Caco-2 (cell line): Measurements from ENCODE around the gene ST3GAL3. TPM values are rescaled to one million over a fixed set of nuclear protein-coding genes. Genes with fewer than 3 reads are reported as not detected.

Source experiments
- BruUV-seq: library from RNA; stranded (reverse); fragments of 400-500 nt; replicated peaks from 2 replicates; lab custom pipeline; 2021; lab: Mats Ljungman, UMichigan
- CTCF ChIA-PET: fragments of 300-600 bp; sonication (Branson Sonifier 250); formaldehyde crosslinking; loops from one replicate; lab custom pipeline; 2022; ENCODE audit warnings: antibody characterized with exemption; lab: Charles Lee
- POLR2A ChIA-PET: fragments of 300-600 bp; sonication (Branson Sonifier 250); formaldehyde crosslinking; loops from one replicate; lab custom pipeline; 2022; ENCODE audit warnings: antibody characterized with exemption; lab: Charles Lee
- DNase-seq, 2 experiments: peaks; one replicate each; pipeline versions ENCODE4 v3.0.0 to v3.0.0-alpha.2; 2020 to 2022
- H3K27me3 ChIP-seq: replicated peaks from 2 replicates; pipeline ENCODE4 v1.6.0; 2011; ENCODE audit warnings: low read length; ENCODE audit not compliant: control insufficient read depth, insufficient read depth
- H3K36me3 ChIP-seq: 2 replicates; pipeline ENCODE4 v1.5.1; 2011; ENCODE audit warnings: low read length; ENCODE audit not compliant: control insufficient read depth, insufficient read depth
- H3K4me1 ChIP-seq: fragments of 250-450 bp; sonication (Bioruptor Pico); 2 replicates; pipeline ENCODE4 v1.5.1; 2020; ENCODE audit warnings: mild to moderate bottlenecking
- H3K4me3 ChIP-seq: 2 replicates; pipeline ENCODE4 v1.5.1; 2011; ENCODE audit warnings: low read depth, mild to moderate bottlenecking, control low read depth, low read length
- H3K9me3 ChIP-seq: fragments of 250-450 bp; sonication (Bioruptor Pico); 2 replicates; pipeline ENCODE4 v1.5.1; 2020; ENCODE audit warnings: mild to moderate bottlenecking, moderate library complexity
- H3K27ac Mint-ChIP-seq: one replicate; pipeline ENCODE4 v1.8.0; 2022; ENCODE audit warnings: mixed read lengths; ENCODE audit not compliant: unreplicated experiment
- H3K27me3 Mint-ChIP-seq: one replicate; pipeline ENCODE4 v1.8.0; 2022; ENCODE audit warnings: mixed read lengths; ENCODE audit not compliant: insufficient read depth, unreplicated experiment
- H3K36me3 Mint-ChIP-seq: one replicate; pipeline ENCODE4 v1.8.0; 2022; ENCODE audit warnings: mild to moderate bottlenecking, mixed read lengths; ENCODE audit not compliant: insufficient read depth, unreplicated experiment
- H3K4me1 Mint-ChIP-seq: one replicate; pipeline ENCODE4 v1.8.0; 2022; ENCODE audit warnings: low read depth, mixed read lengths; ENCODE audit not compliant: unreplicated experiment
- H3K4me3 Mint-ChIP-seq: one replicate; pipeline ENCODE4 v1.8.0; 2022; ENCODE audit warnings: mild to moderate bottlenecking, moderate library complexity, mixed read lengths; ENCODE audit not compliant: unreplicated experiment
- H3K9me3 Mint-ChIP-seq: one replicate; pipeline ENCODE4 v1.8.0; 2022; ENCODE audit warnings: mixed read lengths; ENCODE audit not compliant: unreplicated experiment
- CTCF ChIP-seq, 2 experiments: fragments of 200-600 bp in 1 of 2; IDR thresholded peaks; 1 replicate in 1 of 2; 2 replicates in 1 of 2; pipeline versions ENCODE4 v1.5.1 to v1.8.0; 2011 to 2022; ENCODE audit warnings: antibody characterized with exemption in 1 of 2, control low read depth in 1 of 2, inconsistent platforms in 1 of 2, low read depth in 1 of 2, low read length in 1 of 2, mild to moderate bottlenecking in 1 of 2, moderate library complexity in 1 of 2; ENCODE audit not compliant: insufficient read depth in 1 of 2, severe bottlenecking in 1 of 2, unreplicated experiment in 1 of 2
- intact Hi-C: fragments of 100-400 bp; cut with micrococcal nuclease; formaldehyde crosslinking; loops from one replicate; pipeline ENCODE4 v1.10.0; 2022; ENCODE audit not compliant: unreplicated experiment
- total RNA-seq: library from RNA; stranded (reverse); gene quantifications from 2 replicates; pipeline ENCODE4 v1.2.3, GENCODE V29; 2022

The ST3GAL3 gene
- total RNA-seq, 1 experiment from 2014 or later: 5.6 TPM

- ChIA-PET POLR2A (no interaction called here), CTCF (no interaction called here)
- intact Hi-C loops: no loop called here
- BruUV-seq: no TSS peak
- H3K27me3 ChIP-seq: no peaks in the 10 kb centered on the region
- H3K36me3 ChIP-seq: no peaks in the 10 kb centered on the region
- TF ChIP-seq CTCF (IDR thresholded peaks at IDR 0.05; ENCODE audit: insufficient read depth in 1 of 2, low read depth in 1 of 2, low read length in 1 of 2, severe bottlenecking in 1 of 2, unreplicated experiment in 1 of 2): no peak
- no peaks in the 10 kb centered on the region for H3K27me3 Mint-ChIP-seq
- no peaks in the 10 kb centered on the region for H3K4me1 ChIP-seq
- no peaks in the 10 kb centered on the region for H3K36me3 Mint-ChIP-seq
- H3K27ac Mint-ChIP-seq: no peak overlapping the region
- H3K4me3 Mint-ChIP-seq: no peak overlapping the region
- H3K4me3 ChIP-seq: no peak overlapping the region
- no peaks in the 10 kb centered on the region for H3K9me3 ChIP-seq
- H3K9me3 Mint-ChIP-seq: no peaks in the 10 kb centered on the region
- no peak for DNase-seq
- no peaks in the 10 kb centered on the region for H3K4me1 Mint-ChIP-seq
These were observed 148.9 kb downstream of the ST3GAL3 start for GRCh38 chr1:43856188-43856587.

DNA sequence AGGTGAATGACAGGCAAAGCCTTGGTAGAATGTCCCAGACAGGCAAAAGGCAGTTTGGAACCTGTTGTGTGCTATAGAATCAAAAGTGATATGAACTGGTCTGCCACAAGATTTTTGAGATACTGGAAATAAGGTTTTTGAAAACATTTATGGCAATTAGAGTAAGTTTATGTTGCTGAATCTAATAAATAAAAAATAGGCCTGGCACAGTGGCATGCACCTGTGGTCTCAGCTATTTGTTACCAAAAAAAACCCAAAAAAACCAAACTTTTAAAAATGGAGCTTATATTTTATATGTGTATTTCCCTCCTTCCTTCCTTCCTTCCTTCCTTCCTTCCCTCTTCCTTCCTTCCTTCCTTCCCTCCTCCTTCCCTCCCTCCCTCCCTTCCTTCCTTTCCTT lies 149.8 kb downstream of the ST3GAL3 start:
- Mint-ChIP-seq H3K27ac (no peak overlapping the region), H3K4me1 (no peaks in the 10 kb centered on the region), H3K9me3 (no peaks in the 10 kb centered on the region), H3K4me3 (no peak overlapping the region), H3K27me3 (no peaks in the 10 kb centered on the region), H3K36me3 (no peaks in the 10 kb centered on the region)
- Histone ChIP-seq H3K36me3 (no peaks in the 10 kb centered on the region), H3K4me1 (no peaks in the 10 kb centered on the region), H3K27me3 (no peaks in the 10 kb centered on the region), H3K4me3 (no peak overlapping the region), H3K9me3 (no peaks in the 10 kb centered on the region)
- DNase-seq: no peak
- ChIA-PET CTCF (no interaction called here), POLR2A (no interaction called here)
- intact Hi-C loops: no loop called here
- no TSS peak for BruUV-seq
- no peak for TF ChIP-seq CTCF (IDR thresholded peaks at IDR 0.05; ENCODE audit: insufficient read depth in 1 of 2, low read depth in 1 of 2, low read length in 1 of 2, severe bottlenecking in 1 of 2, unreplicated experiment in 1 of 2)

DNA sequence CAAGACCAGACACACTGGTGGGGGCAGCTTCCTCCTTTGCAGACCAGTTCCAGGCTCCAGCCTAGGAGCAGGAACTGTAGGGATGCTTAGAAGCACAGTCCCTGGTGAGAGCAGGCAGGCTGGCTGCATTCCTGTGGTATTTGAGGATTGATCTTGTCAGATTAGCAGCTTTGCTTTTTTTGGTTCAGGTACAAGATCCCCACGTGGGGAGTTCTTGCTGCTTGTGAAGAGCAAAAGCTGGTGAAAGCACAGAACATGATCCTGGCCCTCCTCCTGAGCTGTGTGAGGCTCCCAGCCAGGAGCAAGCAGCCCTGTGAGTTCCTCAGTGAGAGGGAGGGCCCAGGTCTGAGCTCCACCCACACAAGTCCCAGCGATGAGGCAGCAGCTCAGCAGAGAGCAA lies 151.0 kb downstream of the ST3GAL3 start:
- intact Hi-C loops: no loop called here
- no peaks in the 10 kb centered on the region for H3K4me1 Mint-ChIP-seq
- H3K27me3 Mint-ChIP-seq: no peaks in the 10 kb centered on the region
- POLR2A ChIA-PET: no interaction called here
- no peak overlapping the region for H3K4me3 Mint-ChIP-seq
- peak; percentile 21 to 39 for DNase-seq
- no peaks in the 10 kb centered on the region for H3K36me3 ChIP-seq
- TF ChIP-seq CTCF (IDR thresholded peaks at IDR 0.05; ENCODE audit: insufficient read depth in 1 of 2, low read depth in 1 of 2, low read length in 1 of 2, severe bottlenecking in 1 of 2, unreplicated experiment in 1 of 2): no peak
- H3K4me3 ChIP-seq: no peak overlapping the region
- H3K36me3 Mint-ChIP-seq: no peaks in the 10 kb centered on the region
- H3K4me1 ChIP-seq: no peaks in the 10 kb centered on the region
- no peaks in the 10 kb centered on the region for H3K9me3 Mint-ChIP-seq
- no peaks in the 10 kb centered on the region for H3K9me3 ChIP-seq
- H3K27me3 ChIP-seq: no peaks in the 10 kb centered on the region
- BruUV-seq: no TSS peak
- H3K27ac Mint-ChIP-seq: no peak overlapping the region
- CTCF ChIA-PET: interaction anchor here (0.5 to 1.8 kb wide), 2 partner anchors 50 to 95 kb away, joined by 3 to 4 read pairs; no protein-coding TSS in a partner anchor
